G401 (cell line): Measurements from ENCODE around the gene ZNF782. TPM values are rescaled to one million over a fixed set of nuclear protein-coding genes. Genes with fewer than 3 reads are reported as not detected.
"Not testable (repeated sequence)": the region's sequence is repeated elsewhere in the genome, so short reads cannot be mapped to it uniquely, and the experiment has no call there.

Experiments used
- DNase-seq: peaks from one replicate; pipeline ENCODE4 v3.0.0-alpha.2; 2015; ENCODE audit warnings: low spot score
- in situ Hi-C: cut with HindIII; loops from 2 replicates; pipeline ENCODE4 v1.10.0; 2016; ENCODE audit warnings: low sequenced_read_pairs, mixed read lengths
- total RNA-seq: library from RNA; depleted of rRNA; stranded (reverse); fragments of >200 nt; shearing (Covaris generic); gene quantifications from 2 replicates; pipeline ENCODE4 v1.2.3, GENCODE V29; 2014; rRNA removed

The ZNF782 gene
- 2.7 and 5.8 TPM in 2 replicates for total RNA-seq

- in situ Hi-C loops: no loop called here
- peak; percentile 95 for DNase-seq
Observed at GRCh38 chr9:96853781-96854650, at the start of gene ZNF782. TSS of gene ZNF782 (minus strand) at chr9:96854514. CDS start at chr9:96851961, 2,553 bp downstream.

DNA sequence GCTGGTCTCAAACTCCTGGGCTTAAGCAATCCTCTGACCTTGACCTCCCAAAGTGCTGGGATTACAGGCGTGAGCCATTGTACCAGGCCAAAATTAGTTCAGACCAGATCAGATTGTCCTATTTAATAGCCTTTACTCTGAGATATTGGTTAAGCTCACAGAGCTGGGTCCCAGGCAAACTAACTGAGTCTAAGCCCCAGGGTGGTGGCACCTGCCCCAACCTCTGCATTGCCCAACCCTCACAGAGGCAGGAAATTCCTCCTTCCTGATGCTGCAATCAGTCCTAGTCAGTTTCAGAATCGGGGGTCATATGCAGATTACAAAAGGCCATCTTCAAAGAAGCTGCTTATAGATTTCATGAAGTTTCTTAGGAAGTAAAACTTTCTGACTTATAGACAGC is 45.7 kb upstream of the ZNF782 start:
- DNase-seq, in situ Hi-C loops: not testable (repeated sequence)

DNA sequence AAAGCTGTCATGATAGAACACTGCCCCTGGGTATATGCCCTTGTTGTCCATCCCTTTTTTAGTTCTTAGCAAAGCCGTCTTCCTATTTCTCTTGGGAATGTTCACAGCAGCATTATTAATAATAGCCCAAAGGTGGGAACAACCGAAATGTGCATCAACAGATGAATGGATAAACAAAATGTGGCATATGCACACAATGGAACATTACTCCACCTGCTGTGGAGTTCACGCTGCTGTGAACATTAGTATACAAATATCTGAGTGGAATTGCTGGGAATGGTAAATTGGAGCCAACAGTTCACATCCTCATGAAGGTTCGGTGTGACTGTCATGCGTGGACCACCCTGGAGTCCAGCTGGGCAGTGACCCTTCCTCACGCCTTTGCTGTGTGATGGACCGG is 37.8 kb upstream of the ZNF782 start:
- in situ Hi-C loops: no loop called here
- no peak for DNase-seq

GRCh38 chr9:96888591-96888990 is 34.3 kb upstream of the ZNF782 start:
- DNase-seq: no peak
- in situ Hi-C loops: no loop called here

- no peak for DNase-seq
- in situ Hi-C loops: no loop called here
Observed at GRCh38 chr9:96885424-96885823, 31.1 kb upstream of the ZNF782 start.

- DNase-seq: no peak
- in situ Hi-C loops: no loop called here
Observed at GRCh38 chr9:96884443-96884842, 30.1 kb upstream of the ZNF782 start.

DNA sequence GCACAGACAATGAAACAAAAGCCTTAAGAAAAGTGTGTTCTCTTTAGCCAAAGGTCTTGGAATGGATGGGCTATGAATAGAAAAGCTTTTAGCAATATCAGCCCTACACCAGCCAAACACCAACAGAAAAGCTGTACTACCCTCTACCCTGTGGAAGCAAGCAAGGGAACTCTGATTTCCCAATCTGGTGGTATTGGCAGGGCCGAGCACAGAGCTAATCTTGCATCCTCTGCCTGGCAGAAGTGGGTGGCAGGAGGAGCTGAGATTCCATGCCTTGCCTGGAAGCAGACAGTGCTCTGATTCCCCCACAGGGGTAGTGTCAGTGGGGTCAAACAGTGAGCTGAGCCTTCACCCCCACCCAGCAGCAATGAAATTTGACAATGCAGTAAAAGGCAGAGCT is 29.6 kb upstream of the ZNF782 start:
- no peak for DNase-seq
- in situ Hi-C loops: no loop called here

GRCh38 chr9:96877269-96877668 is 23.0 kb upstream of the ZNF782 start:
- in situ Hi-C loops: no loop called here
- DNase-seq: no peak

GRCh38 chr9:96875461-96876142 is 21.3 kb upstream of the ZNF782 start:
- DNase-seq: peak; percentile 89
- in situ Hi-C loops: no loop called here

DNA sequence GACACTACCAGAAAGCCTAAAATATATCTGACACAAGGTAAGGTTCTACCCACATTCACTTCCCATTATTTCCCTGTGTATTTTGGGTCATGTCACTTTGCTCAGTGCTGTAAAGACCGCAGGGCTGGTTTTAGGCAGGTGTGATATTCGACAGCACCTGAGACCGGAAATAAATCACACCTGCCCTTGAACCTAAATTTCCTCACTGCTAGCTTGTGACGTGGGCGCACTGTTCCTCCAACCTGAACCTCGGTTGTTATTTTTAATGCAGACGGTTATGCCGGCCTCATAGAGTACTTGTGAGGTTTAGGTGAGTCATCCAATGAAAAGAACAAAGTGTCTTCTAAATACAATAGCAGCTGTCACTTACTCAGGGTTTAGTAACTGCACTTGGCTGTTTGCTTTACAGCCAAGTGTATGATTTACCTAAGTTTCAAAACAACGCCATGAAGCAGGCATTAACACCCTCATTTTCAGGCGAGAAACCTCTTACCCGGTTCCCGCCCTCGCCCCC is 20.7 kb upstream of the ZNF782 start:
- in situ Hi-C loops: no loop called here
- DNase-seq: peak; percentile 31

- in situ Hi-C loops: no loop called here
- no peak for DNase-seq
Observed at GRCh38 chr9:96874201-96874785, 20.0 kb upstream of the ZNF782 start.

- no peak for DNase-seq
- in situ Hi-C loops: no loop called here
Observed at GRCh38 chr9:96871176-96871575, 16.9 kb upstream of the ZNF782 start.

GRCh38 chr9:96868709-96869108 is 14.4 kb upstream of the ZNF782 start:
- DNase-seq: no peak
- in situ Hi-C loops: no loop called here

GRCh38 chr9:96867079-96867804 is 12.9 kb upstream of the ZNF782 start:
- in situ Hi-C loops: no loop called here
- DNase-seq: no peak

DNA sequence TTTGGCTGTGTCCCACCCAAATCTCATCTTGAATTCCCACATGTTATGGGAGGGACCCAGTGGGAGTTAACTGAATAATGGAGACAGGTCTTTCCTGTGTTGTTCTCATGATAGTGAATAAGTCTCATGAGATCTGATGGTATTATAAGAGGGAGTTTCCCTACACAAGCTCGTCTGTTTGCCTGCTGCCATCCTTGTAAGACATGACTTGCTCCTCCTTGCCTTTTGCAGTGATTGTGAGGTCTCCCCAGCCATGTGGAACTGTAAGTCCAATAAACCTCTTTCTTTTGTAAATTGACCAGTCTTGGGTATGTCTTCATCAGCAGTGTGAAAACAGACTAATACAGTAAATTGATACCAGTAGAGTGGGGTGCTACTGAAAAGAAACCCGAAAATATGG is 10.9 kb upstream of the ZNF782 start:
- in situ Hi-C loops, DNase-seq: not testable (repeated sequence)

- in situ Hi-C loops: no loop called here
- DNase-seq: no peak
Observed at GRCh38 chr9:96859461-96860198, 5.3 kb upstream of the ZNF782 start.

GRCh38 chr9:96858670-96859069 is 4.4 kb upstream of the ZNF782 start:
- in situ Hi-C loops: no loop called here
- no peak for DNase-seq

DNA sequence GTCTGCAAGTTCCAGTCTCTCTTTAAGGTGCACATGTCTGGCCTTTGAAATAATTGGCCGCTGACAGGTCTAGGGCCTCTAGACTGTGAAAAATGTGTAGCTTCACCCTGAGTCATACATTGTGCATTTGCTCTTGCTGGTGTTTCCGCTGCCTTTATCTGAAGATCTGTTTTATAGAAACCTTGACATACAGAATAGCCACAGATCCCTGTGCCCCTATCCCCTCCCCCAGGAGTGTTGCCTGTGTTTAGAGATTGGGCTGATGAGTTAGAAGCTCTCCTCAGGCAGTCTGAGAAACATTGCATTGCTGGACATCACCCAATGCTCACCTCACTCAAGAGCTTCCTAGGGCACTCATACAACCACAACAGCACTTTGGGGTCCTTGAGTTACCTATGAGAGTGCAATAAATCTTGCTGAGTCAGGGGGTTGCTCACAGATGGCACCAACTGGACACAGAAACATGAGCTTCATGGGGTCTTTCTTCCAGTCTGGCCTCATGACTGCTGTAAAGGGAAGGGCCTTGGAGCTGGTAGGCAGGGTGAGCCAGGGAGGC is 3.8 kb upstream of the ZNF782 start:
- in situ Hi-C loops: no loop called here
- DNase-seq: no peak
